ENCODE measurements around the gene RUNX3.

GRCh38 chr1:24899581-24900485 lies 30.2 kb downstream of the RUNX3 start:
- no peak for TF ChIP-seq EZH2 (IDR thresholded peaks at IDR 0.05; ENCODE audit: low read depth, low read length, severe bottlenecking)
- no peak for TF ChIP-seq TAF1 (IDR thresholded peaks at IDR 0.05; ENCODE audit: low read depth, low read length)
- TF ChIP-seq, protein P1, sequence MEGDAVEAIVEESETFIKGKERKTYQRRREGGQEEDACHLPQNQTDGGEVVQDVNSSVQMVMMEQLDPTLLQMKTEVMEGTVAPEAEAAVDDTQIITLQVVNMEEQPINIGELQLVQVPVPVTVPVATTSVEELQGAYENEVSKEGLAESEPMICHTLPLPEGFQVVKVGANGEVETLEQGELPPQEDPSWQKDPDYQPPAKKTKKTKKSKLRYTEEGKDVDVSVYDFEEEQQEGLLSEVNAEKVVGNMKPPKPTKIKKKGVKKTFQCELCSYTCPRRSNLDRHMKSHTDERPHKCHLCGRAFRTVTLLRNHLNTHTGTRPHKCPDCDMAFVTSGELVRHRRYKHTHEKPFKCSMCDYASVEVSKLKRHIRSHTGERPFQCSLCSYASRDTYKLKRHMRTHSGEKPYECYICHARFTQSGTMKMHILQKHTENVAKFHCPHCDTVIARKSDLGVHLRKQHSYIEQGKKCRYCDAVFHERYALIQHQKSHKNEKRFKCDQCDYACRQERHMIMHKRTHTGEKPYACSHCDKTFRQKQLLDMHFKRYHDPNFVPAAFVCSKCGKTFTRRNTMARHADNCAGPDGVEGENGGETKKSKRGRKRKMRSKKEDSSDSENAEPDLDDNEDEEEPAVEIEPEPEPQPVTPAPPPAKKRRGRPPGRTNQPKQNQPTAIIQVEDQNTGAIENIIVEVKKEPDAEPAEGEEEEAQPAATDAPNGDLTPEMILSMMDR (IDR thresholded peaks at IDR 0.05; ENCODE audit: control extremely low read depth in 1 of 3, insufficient read depth in 1 of 3, low read depth in 1 of 3, low read length in 3 of 3) = no peak
- no peak for TF ChIP-seq POLR2A (IDR thresholded peaks at IDR 0.05; ENCODE audit: control extremely low read depth in 1 of 2, low read depth in 2 of 2, low read length in 2 of 2)
- no peak for TF ChIP-seq ZNF274 (IDR thresholded peaks at IDR 0.05; ENCODE audit: borderline replicate concordance, extremely low read depth, low read length)
- no peak for TF ChIP-seq MAFK (IDR thresholded peaks at IDR 0.05; ENCODE audit: low read depth, low read length)
- TF ChIP-seq TEAD4 (IDR thresholded peaks at IDR 0.05; ENCODE audit: low read depth, low read length) = no peak
- TF ChIP-seq SIN3A (conservative IDR thresholded peaks at IDR 0.05 in 1 of 2, IDR thresholded peaks at IDR 0.05 in 1 of 2; ENCODE audit: low read depth in 1 of 2, low read length in 2 of 2) = no peak
- no peak for TF ChIP-seq CEBPB (IDR thresholded peaks at IDR 0.05; ENCODE audit: low read depth, low read length)

Data from H1 (cell line).